HepG2 (cell line): ENCODE data around the gene GAN. TPM values are rescaled to one million over a fixed set of nuclear protein-coding genes. Genes with fewer than 3 reads are reported as not detected.

ENCODE experiments used
- ATAC-seq: fragments of 200-7000 bp; cut with Tn5 transposase; 3 replicates; pipeline ENCODE4 v1.9.1; 2020; ENCODE audit warnings: mild to moderate bottlenecking, moderate library complexity
- BruUV-seq: library from RNA; stranded (reverse); fragments of 400-500 nt; replicated peaks from 2 replicates; lab custom pipeline; 2021; lab: Mats Ljungman, UMichigan
- CTCF ChIA-PET: fragments of 300-600 bp; formaldehyde crosslinking; extraction: SDS; loops from one replicate; lab custom pipeline; 2021; ENCODE audit warnings: low total read pairs, inconsistent platforms, low intra/inter-chr PET ratio; lab: Yijun Ruan, JAX
- POLR2A ChIA-PET: fragments of 350-600 bp; sonication (Branson Sonifier 250); formaldehyde crosslinking; loops from one replicate; lab custom pipeline; 2020; ENCODE audit warnings: antibody characterized with exemption, inconsistent platforms; lab: Yijun Ruan, JAX
- DNase-seq: peaks from one replicate; pipeline ENCODE4 v3.0.0-alpha.2; 2015; ENCODE audit warnings: low spot score
- FAIRE-seq: peaks from 3 replicates; lab custom pipeline; 2011; peaks lifted over from hg19 to GRCh38; lab: Jason Lieb, UNC
- H2AFZ ChIP-seq: one replicate; pipeline ENCODE4 v1.6.1; 2011; ENCODE audit warnings: low read length, inconsistent platforms
- H3K27ac ChIP-seq: fragments of 300-600 bp; 3 replicates; pipeline ENCODE4 v1.8.0; 2011; ENCODE audit warnings: mixed run types, mild to moderate bottlenecking, mixed read lengths, low read length, inconsistent platforms; ENCODE audit not compliant: insufficient read depth; ENCODE audit errors: extremely low read length
- H3K27me3 ChIP-seq, 2 experiments: fragments of 200-600 bp in 1 of 2; 2 replicates in 1 of 2; 3 replicates in 1 of 2; pipeline versions ENCODE4 v1.6.0 to v1.8.0; 2011; ENCODE audit warnings: low read length in 2 of 2, mild to moderate bottlenecking in 2 of 2, moderate library complexity in 2 of 2, inconsistent platforms in 1 of 2; ENCODE audit not compliant: insufficient read depth in 2 of 2, control insufficient read depth in 1 of 2
- H3K36me3 ChIP-seq, 2 experiments: fragments of 200-600 bp in 1 of 2; replicated peaks in 1 of 2; 2 replicates in 1 of 2; 3 replicates in 1 of 2; pipeline versions ENCODE4 v1.5.1 to v1.8.0; 2011; ENCODE audit warnings: low read length in 2 of 2, inconsistent platforms in 1 of 2; ENCODE audit not compliant: insufficient read depth in 2 of 2, control insufficient read depth in 1 of 2
- H3K4me1 ChIP-seq: 2 replicates; pipeline ENCODE4 v1.5.1; 2012; ENCODE audit warnings: low read length, inconsistent platforms; ENCODE audit not compliant: insufficient read depth
- H3K4me2 ChIP-seq: 2 replicates; pipeline ENCODE4 v1.6.0; 2011; ENCODE audit warnings: low read depth, low read length, inconsistent platforms
- H3K4me3 ChIP-seq, 3 experiments: fragments of 200-600 bp in 1 of 3; sonication (generic), shearing (Covaris generic) in 1 of 3; replicated peaks in 1 of 3; 2 replicates each; pipeline ENCODE4 v1.5.1; 2011 to 2016; ENCODE audit warnings: low read length in 3 of 3, inconsistent platforms in 2 of 3, low read depth in 2 of 3, mild to moderate bottlenecking in 2 of 3, control low read depth in 1 of 3, mixed read lengths in 1 of 3; ENCODE audit not compliant: insufficient read depth in 1 of 3
- H3K79me2 ChIP-seq: one replicate; pipeline ENCODE4 v1.6.1; 2011; ENCODE audit warnings: low read length, inconsistent platforms; ENCODE audit not compliant: insufficient read depth
- H3K9ac ChIP-seq: 2 replicates; pipeline ENCODE4 v1.6.0; 2011; ENCODE audit warnings: mild to moderate bottlenecking, low read depth, low read length, inconsistent platforms; ENCODE audit not compliant: insufficient read depth
- H3K9me3 ChIP-seq: 2 replicates; pipeline ENCODE4 v1.5.1; 2012; ENCODE audit warnings: mild to moderate bottlenecking, low read length
- H4K20me1 ChIP-seq: 2 replicates; pipeline ENCODE4 v1.6.0; 2011; ENCODE audit warnings: inconsistent platforms, mild to moderate bottlenecking, low read length, moderate library complexity; ENCODE audit not compliant: insufficient read depth
- IRX3 ChIP-seq: sonication (generic); formaldehyde crosslinking; IDR thresholded peaks from 2 replicates; pipeline ENCODE4 v1.8.1; 2023; ENCODE audit warnings: mild to moderate bottlenecking, low read depth, missing genetic modification reagents, borderline replicate concordance
- PLRG1 ChIP-seq: fragments of 450-650 bp; conservative IDR thresholded peaks from 2 replicates; pipeline ENCODE4 v1.6.1; 2016
- RFX1 ChIP-seq: fragments of 450-650 bp; IDR thresholded peaks from 2 replicates; pipeline ENCODE4 v1.6.1; 2017
- TBX2 ChIP-seq: sonication (generic); formaldehyde crosslinking; IDR thresholded peaks from 2 replicates; pipeline ENCODE4 v1.5.0; 2020; ENCODE audit warnings: missing genetic modification reagents, mild to moderate bottlenecking, borderline replicate concordance
- TRIM24 ChIP-seq: sonication (generic); formaldehyde crosslinking; IDR thresholded peaks from 2 replicates; pipeline ENCODE4 v1.8.0; 2022; ENCODE audit warnings: mild to moderate bottlenecking, missing genetic modification reagents
- ZNF274 ChIP-seq: sonication (generic); formaldehyde crosslinking; IDR thresholded peaks from 2 replicates; pipeline ENCODE4 v1.5.1; 2020; ENCODE audit warnings: mild to moderate bottlenecking, missing genetic modification reagents
- ZNF335 ChIP-seq: sonication (generic); formaldehyde crosslinking; IDR thresholded peaks from 2 replicates; pipeline ENCODE4 v1.4.0; 2020; ENCODE audit warnings: missing genetic modification reagents
- ZNF577 ChIP-seq: sonication (generic); formaldehyde crosslinking; IDR thresholded peaks from 2 replicates; pipeline ENCODE4 v1.4.0; 2020; ENCODE audit warnings: mild to moderate bottlenecking, low read depth, missing genetic modification reagents, borderline replicate concordance
- ZNF749 ChIP-seq: sonication (generic); formaldehyde crosslinking; IDR thresholded peaks from 2 replicates; pipeline ENCODE4 v1.8.0; 2022; ENCODE audit warnings: mild to moderate bottlenecking, missing genetic modification reagents, moderate library complexity, borderline replicate concordance
- ZNF770 ChIP-seq: sonication (generic); formaldehyde crosslinking; IDR thresholded peaks from 2 replicates; pipeline ENCODE4 v1.5.0; 2020; ENCODE audit warnings: mild to moderate bottlenecking, missing genetic modification reagents
- WGBS: methylation state at CpG from one replicate; pipeline ENCODE4 v1.1.6; 2017; ENCODE audit warnings: low lambda C conversion rate; 5-methylcytosine and 5-hydroxymethylcytosine counted together
- in situ Hi-C: cut with HindIII; loops from 2 replicates; pipeline ENCODE4 v1.10.0; 2017; ENCODE audit warnings: low pct_unique_long_range_greater_than_20kb; ENCODE audit not compliant: extremely low pct_ligation_motif_present
- intact Hi-C: fragments of 100-400 bp; cut with micrococcal nuclease; formaldehyde crosslinking; loops from one replicate; pipeline ENCODE4 v1.10.0; 2022; ENCODE audit not compliant: unreplicated experiment
- polyA plus RNA-seq, 8 experiments: library from polyadenylated mRNA; depleted of rRNA in 3 of 8; stranded (reverse) in 7 of 8; unstranded in 1 of 8; fragments of >200 nt; fragmentation: Illumina TruSeq in 4 of 8; extraction: Trizol in 4 of 8; gene quantifications; 2 replicates each; pipeline versions ENCODE4 v1.2.1 to v1.2.3, GENCODE V29; 2011 to 2016; ENCODE audit warnings: low read depth in 4 of 8, missing spikeins in 1 of 8, mixed read lengths in 1 of 8; ENCODE audit not compliant: insufficient read depth in 1 of 8
- total RNA-seq, 5 experiments: library from RNA; depleted of rRNA; stranded (reverse); fragments of >200 nt; fragmentation: Illumina TruSeq; extraction: Trizol; gene quantifications; 2 replicates each; pipeline ENCODE4 v1.2.3, GENCODE V29; 2016; ENCODE audit warnings: low read depth in 1 of 5
- TF ChIP-seq, protein P1 (sequence below): sonication (generic); formaldehyde crosslinking; IDR thresholded peaks from 2 replicates; pipeline ENCODE4 v1.4.0; 2020; ENCODE audit warnings: mild to moderate bottlenecking, missing genetic modification reagents

The GAN gene
- total and polyA plus RNA-seq, 2 of the 13 experiments (the other 11 are each of a cell fraction or from before 2014, with no cell fraction given): 4.3 to 11.0 TPM

DNA sequence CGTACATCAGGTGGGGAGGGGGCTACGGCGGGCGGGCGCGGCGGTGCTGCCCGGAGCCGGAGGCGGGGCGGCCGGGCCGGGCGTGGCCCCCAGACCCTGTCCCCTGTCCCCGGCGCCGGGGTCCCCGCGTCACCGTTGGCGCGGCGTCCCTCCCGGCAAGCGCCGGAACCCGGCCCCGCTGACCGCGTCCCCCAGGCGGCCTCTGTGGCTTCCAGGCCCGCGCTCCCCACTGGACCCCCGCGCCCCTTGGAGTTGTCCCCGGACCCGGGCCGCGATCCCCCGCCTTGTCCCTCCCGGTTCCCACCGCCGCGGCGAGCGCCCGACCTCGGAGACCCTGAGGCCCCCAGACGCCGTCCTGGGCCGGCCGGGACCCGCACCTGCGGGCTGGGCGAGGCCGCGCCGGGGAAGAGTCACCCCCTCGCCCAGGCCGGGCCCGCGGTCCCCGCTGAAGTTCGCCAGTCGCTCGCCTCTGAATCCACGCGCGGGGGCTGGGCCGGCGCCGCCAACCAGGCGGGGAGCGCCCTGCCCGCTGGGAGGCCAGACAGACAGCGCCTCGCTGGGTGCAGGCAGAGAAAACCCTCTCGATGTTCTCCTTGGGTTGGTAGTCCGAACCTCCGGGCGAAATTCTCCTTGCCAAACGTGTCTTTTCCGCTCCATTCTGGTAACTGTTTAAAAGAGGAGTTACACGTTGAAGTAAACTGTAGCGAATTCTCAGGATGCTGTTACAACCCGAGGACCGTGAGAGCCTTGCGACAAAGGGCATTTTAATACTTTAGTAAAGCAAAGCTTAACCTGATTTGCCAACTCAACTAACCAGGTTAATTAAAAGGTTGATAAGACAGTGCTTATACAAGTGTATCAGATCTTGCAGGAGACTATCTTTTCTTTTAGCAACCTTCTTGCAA lies 761 bp downstream of the GAN start (continued):
- TF ChIP-seq TBX2: no peak
- 0 out of 2 replicates have a peak, but pooled peaks have one; percentile 30 for TF ChIP-seq ZNF749
- peak; percentile 31; the same call in 1 of the 2 replicates for TF ChIP-seq ZNF770
- TF ChIP-seq IRX3 (CRISPR knock-in tag): no peak
- TF ChIP-seq, protein P1, sequence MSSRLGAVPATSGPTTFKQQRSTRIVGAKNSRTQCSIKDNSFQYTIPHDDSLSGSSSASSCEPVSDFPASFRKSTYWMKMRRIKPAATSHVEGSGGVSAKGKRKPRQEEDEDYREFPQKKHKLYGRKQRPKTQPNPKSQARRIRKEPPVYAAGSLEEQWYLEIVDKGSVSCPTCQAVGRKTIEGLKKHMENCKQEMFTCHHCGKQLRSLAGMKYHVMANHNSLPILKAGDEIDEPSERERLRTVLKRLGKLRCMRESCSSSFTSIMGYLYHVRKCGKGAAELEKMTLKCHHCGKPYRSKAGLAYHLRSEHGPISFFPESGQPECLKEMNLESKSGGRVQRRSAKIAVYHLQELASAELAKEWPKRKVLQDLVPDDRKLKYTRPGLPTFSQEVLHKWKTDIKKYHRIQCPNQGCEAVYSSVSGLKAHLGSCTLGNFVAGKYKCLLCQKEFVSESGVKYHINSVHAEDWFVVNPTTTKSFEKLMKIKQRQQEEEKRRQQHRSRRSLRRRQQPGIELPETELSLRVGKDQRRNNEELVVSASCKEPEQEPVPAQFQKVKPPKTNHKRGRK (CRISPR knock-in tag): no peak
- TF ChIP-seq ZNF274 (CRISPR knock-in tag): peak; percentile 33; the same call in 1 of the 2 replicates

- CTCF ChIA-PET: no interaction called here
- TF ChIP-seq TRIM24 (CRISPR knock-in tag): no peak
- no peak for TF ChIP-seq PLRG1
- TF ChIP-seq ZNF335: no peak
- no peak for TF ChIP-seq ZNF577 (CRISPR knock-in tag)
- no peak for TF ChIP-seq RFX1
Measured at GRCh38 chr16:81316176-81316496, 1.4 kb downstream of the GAN start.

More at GRCh38 chr16:81316176-81316496, 1.4 kb downstream of the GAN start:
- FAIRE-seq: peak; percentile 8
- Histone ChIP-seq H3K27me3 (no peaks in the 10 kb centered on the region; a peak in 1 of 5 replicates), H4K20me1 (no peaks in the 10 kb centered on the region; the same call in 1 of the 2 replicates), H3K9me3 (no peaks in the 10 kb centered on the region), H2AFZ (no peak overlapping the region), H3K79me2 (peaks cover 60% of the 10 kb centered on the region), H3K4me2 (peak overlapping the region; percentile 98), H3K4me1 (peaks cover 42% of the 10 kb centered on the region), H3K9ac (peak overlapping the region; percentile 87), H3K27ac (peak overlapping the region; percentile 80), H3K4me3 (peak overlapping the region; percentile 88 to 95 (median 93); a peak in 5 of 6 replicates), H3K36me3 (no peaks in the 10 kb centered on the region; a peak in 2 of 5 replicates)
- in situ Hi-C loops: no loop called here
- 52% methylated on average over 5 of the region's 5 CpGs for WGBS
- intact Hi-C loops: no loop called here
- no peak for DNase-seq
- no peak for ATAC-seq
- POLR2A ChIA-PET: no interaction called here
- BruUV-seq: no TSS peak
